ENCODE data around the gene ADAMTS8.

- no peak for TF ChIP-seq CTCF (IDR thresholded peaks at IDR 0.05; ENCODE audit: low read depth, low read length)
- no peak for TF ChIP-seq EZH2phosphoT487 (IDR thresholded peaks at IDR 0.05; ENCODE audit: low read depth)
Measured at GRCh38 chr11:130397780-130398179, 30.6 kb downstream of the ADAMTS8 start.

Data from OCI-LY3 (cell line).